Lower lobe of right lung (tissue), 2 donors: ENCODE data around the gene OR8J1. TPM values are rescaled to one million over a fixed set of nuclear protein-coding genes. Genes with fewer than 3 reads are reported as not detected.

ENCODE experiments used
- ATAC-seq, 2 donors: fragments of 200-7000 bp; cut with Tn5 transposase; one replicate each; pipeline ENCODE4 v1.9.1; 2020 to 2022; ENCODE audit warnings: mild to moderate bottlenecking in 2 of 2, moderate library complexity in 2 of 2
- DNase-seq: peaks from one replicate; pipeline ENCODE4 v3.0.0-alpha.2; 2020
- H3K27ac ChIP-seq: fragments of 200-600 bp; one replicate; pipeline ENCODE4 v1.8.0; 2022
- H3K27me3 ChIP-seq: fragments of 200-600 bp; one replicate; pipeline ENCODE4 v1.8.0; 2022; ENCODE audit warnings: low read depth
- H3K36me3 ChIP-seq: fragments of 200-600 bp; one replicate; pipeline ENCODE4 v1.8.0; 2022; ENCODE audit warnings: mild to moderate bottlenecking
- H3K4me1 ChIP-seq: fragments of 200-600 bp; one replicate; pipeline ENCODE4 v1.8.0; 2022
- H3K4me3 ChIP-seq: fragments of 200-600 bp; one replicate; pipeline ENCODE4 v1.8.0; 2022; ENCODE audit warnings: mild to moderate bottlenecking
- H3K9me3 ChIP-seq: fragments of 200-600 bp; one replicate; pipeline ENCODE4 v1.8.0; 2022
- intact Hi-C: fragments of 100-400 bp; cut with DNase I; formaldehyde crosslinking; loops from one replicate; pipeline ENCODE4 v1.11.0; 2022
- long read RNA-seq: library from polyadenylated mRNA; unstranded; transcript quantifications from one replicate; pipeline ENCODE4 v2.0.0, GENCODE V29; 2021
- total RNA-seq: library from RNA; stranded (reverse); fragmentation: NEBNext Ultra II Directional; extraction: Animal tissue kit (Norgen Biotek cat#: 25700); gene quantifications from one replicate; pipeline ENCODE4 v1.2.1, GENCODE V29; 2021
- TF ChIP-seq, protein P1 (sequence below): fragments of 200-600 bp; IDR thresholded peaks from one replicate; pipeline ENCODE4 v1.8.0; 2022; ENCODE audit warnings: antibody characterized with exemption, mild to moderate bottlenecking
- donor health status: DM: no; HTN: yes; CAD: no; lungs with severe emphysema.

OR8J1 gene
- not detected for total RNA-seq
- long read RNA-seq, result 0 reads

DNA sequence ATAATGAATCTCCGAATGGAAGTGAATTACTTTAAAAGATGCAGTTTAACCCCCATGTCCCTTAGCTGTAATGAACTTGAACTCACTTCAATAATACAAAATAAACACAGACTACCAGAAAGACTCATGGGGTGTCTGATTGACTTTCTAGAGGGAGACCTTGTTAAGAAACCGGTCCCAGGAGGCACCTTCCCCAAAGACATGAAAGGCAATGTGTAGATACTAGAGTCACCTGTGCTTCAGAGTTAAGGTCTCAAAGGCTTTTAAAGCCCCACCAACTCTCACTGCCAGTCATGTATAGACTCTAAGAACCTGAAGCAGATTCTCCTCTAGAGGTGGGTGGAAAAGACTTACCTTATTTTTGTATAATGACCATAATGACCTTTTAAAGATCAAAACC lies at the start of gene OR8J1:
Gene OR8J1 (plus strand): TSS at position 301 of the 400 bp plus-strand sequence. CDS start 5,956 bp downstream, outside the sequence.
- Histone ChIP-seq H3K27ac (no peak within 1 kb of the TSS), H3K36me3 (no peaks in the 10 kb centered on the region), H3K27me3 (no peaks in the 10 kb centered on the region), H3K4me3 (no peak within 1 kb of the TSS), H3K9me3 (no peaks in the 10 kb centered on the region), H3K4me1 (no peaks in the 10 kb centered on the region)
- TF ChIP-seq, protein P1, sequence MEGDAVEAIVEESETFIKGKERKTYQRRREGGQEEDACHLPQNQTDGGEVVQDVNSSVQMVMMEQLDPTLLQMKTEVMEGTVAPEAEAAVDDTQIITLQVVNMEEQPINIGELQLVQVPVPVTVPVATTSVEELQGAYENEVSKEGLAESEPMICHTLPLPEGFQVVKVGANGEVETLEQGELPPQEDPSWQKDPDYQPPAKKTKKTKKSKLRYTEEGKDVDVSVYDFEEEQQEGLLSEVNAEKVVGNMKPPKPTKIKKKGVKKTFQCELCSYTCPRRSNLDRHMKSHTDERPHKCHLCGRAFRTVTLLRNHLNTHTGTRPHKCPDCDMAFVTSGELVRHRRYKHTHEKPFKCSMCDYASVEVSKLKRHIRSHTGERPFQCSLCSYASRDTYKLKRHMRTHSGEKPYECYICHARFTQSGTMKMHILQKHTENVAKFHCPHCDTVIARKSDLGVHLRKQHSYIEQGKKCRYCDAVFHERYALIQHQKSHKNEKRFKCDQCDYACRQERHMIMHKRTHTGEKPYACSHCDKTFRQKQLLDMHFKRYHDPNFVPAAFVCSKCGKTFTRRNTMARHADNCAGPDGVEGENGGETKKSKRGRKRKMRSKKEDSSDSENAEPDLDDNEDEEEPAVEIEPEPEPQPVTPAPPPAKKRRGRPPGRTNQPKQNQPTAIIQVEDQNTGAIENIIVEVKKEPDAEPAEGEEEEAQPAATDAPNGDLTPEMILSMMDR, result no peak
- ATAC-seq (no peak), DNase-seq (no peak)
- intact Hi-C loops, result no loop called here

DNA sequence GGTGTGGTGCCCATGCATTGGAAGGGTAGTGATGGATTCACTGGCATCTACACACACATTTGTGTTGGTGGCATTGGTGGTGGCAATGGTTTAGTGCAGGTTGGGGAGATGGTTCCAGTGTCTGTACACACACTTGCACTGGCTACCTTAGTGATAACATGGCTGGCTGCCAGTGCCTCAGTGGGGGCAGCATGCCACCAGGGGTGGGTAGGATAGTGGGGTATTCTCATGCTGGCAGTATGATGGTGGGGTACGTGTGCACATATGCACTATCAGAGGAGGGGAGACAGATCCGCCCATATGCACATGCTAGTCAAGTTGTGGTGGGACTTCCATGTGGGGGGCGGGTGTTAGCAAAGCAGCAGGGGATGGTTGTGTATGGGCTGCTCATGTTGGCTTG lies 46.3 kb upstream of the OR8J1 start:
- H3K4me3 ChIP-seq, result no peak overlapping the region
- no peaks in the 10 kb centered on the region for H3K27me3 ChIP-seq
- no peaks in the 10 kb centered on the region for H3K36me3 ChIP-seq
- H3K27ac ChIP-seq, result no peak overlapping the region
- no peak for ATAC-seq
- intact Hi-C loops, result no loop called here
- no peak for DNase-seq
- H3K9me3 ChIP-seq, result no peaks in the 10 kb centered on the region
- TF ChIP-seq, protein P1, result no peak
- H3K4me1 ChIP-seq, result no peaks in the 10 kb centered on the region

GRCh38 chr11:56314844-56315243 lies 39.2 kb upstream of the OR8J1 start, which contains the start of gene OR8K3:
TSS of gene OR8K3 (plus strand) at chr11:56315144. CDS start at chr11:56318307, 3,163 bp downstream.
- no peaks in the 10 kb centered on the region for H3K36me3 ChIP-seq
- no peak within 1 kb of the TSS for H3K4me3 ChIP-seq
- intact Hi-C loops, result no loop called here
- DNase-seq, result no peak
- H3K4me1 ChIP-seq, result no peaks in the 10 kb centered on the region
- no peaks in the 10 kb centered on the region for H3K27me3 ChIP-seq
- H3K9me3 ChIP-seq, result no peaks in the 10 kb centered on the region
- no peak for ATAC-seq
- H3K27ac ChIP-seq, result no peak within 1 kb of the TSS
- TF ChIP-seq, protein P1, result no peak

- Histone ChIP-seq H3K36me3 (no peaks in the 10 kb centered on the region), H3K27me3 (no peaks in the 10 kb centered on the region), H3K27ac (no peak overlapping the region), H3K4me1 (no peaks in the 10 kb centered on the region), H3K9me3 (no peaks in the 10 kb centered on the region), H3K4me3 (no peak overlapping the region)
- intact Hi-C loops, result no loop called here
- DNase-seq (peak; percentile 40), ATAC-seq (peak; percentile 28 to 45)
- TF ChIP-seq, protein P1, result no peak
Measured at GRCh38 chr11:56331861-56332491, 22.1 kb upstream of the OR8J1 start.

DNA sequence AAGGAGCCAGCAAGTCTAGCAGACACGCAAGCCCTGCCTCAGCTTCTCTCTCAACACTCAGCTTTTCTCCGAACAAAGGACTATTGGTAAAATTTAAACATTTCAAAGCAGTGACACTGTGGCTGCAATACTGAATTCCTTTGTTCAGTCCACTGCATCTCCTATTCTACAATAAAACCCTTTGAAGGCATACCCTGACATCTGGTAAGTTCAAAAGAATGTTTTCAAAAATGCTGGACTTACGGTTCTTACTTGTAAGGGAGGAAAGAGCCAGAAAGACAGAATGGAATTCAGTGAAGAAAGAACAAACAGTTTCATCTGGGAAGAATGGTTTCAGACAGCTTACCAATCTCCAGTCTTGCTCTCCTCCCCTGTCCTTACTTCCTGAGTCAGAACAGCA lies 20.9 kb upstream of the OR8J1 start:
- Histone ChIP-seq H3K4me1 (no peaks in the 10 kb centered on the region), H3K9me3 (no peaks in the 10 kb centered on the region), H3K4me3 (no peak overlapping the region), H3K27me3 (no peaks in the 10 kb centered on the region), H3K27ac (no peak overlapping the region), H3K36me3 (no peaks in the 10 kb centered on the region)
- DNase-seq (no peak), ATAC-seq (no peak)
- intact Hi-C loops, result no loop called here
- TF ChIP-seq, protein P1, result no peak
